Liver (tissue), 9 donors: Measurements from ENCODE around the gene AP2S1. TPM values are rescaled to one million over a fixed set of nuclear protein-coding genes. Genes with fewer than 3 reads are reported as not detected.
A peak's percentile ranks its signal among the peaks of the same experiment; 100 is the strongest.

Source experiments
- DNase-seq: peaks from one replicate; pipeline ENCODE4 v3.0.0-alpha.2; 2017; ENCODE audit warnings: low spot score
- H3K27ac ChIP-seq, 2 donors: one replicate each; pipeline ENCODE4 v1.7.0; 2013; ENCODE audit warnings: inconsistent platforms in 2 of 2, low read length in 2 of 2, control low read depth in 1 of 2, low read depth in 1 of 2, mild to moderate bottlenecking in 1 of 2
- H3K27me3 ChIP-seq, 4 donors: one replicate each; pipeline versions ENCODE4 v1.6.1 to v1.7.0; 2013; ENCODE audit warnings: low read length in 3 of 4, inconsistent platforms in 1 of 4, mild to moderate bottlenecking in 1 of 4, moderate library complexity in 1 of 4; ENCODE audit not compliant: control insufficient read depth in 4 of 4, insufficient read depth in 4 of 4
- H3K36me3 ChIP-seq, 4 donors: one replicate each; pipeline versions ENCODE4 v1.6.1 to v1.7.0; 2013; ENCODE audit warnings: low read length in 3 of 4, mild to moderate bottlenecking in 3 of 4, low read depth in 1 of 4, moderate library complexity in 1 of 4; ENCODE audit not compliant: control insufficient read depth in 4 of 4, insufficient read depth in 3 of 4
- H3K4me1 ChIP-seq, 4 donors: one replicate each; pipeline versions ENCODE4 v1.6.1 to v1.7.0; 2013; ENCODE audit warnings: low read length in 3 of 4, mild to moderate bottlenecking in 3 of 4, moderate library complexity in 1 of 4; ENCODE audit not compliant: control insufficient read depth in 4 of 4, insufficient read depth in 4 of 4
- H3K4me3 ChIP-seq, 3 donors: one replicate each; pipeline versions ENCODE4 v1.6.1 to v1.7.0; 2013; ENCODE audit warnings: low read length in 3 of 3, control low read depth in 1 of 3, low read depth in 1 of 3, mild to moderate bottlenecking in 1 of 3
- H3K9ac ChIP-seq, 2 donors: one replicate each; pipeline ENCODE4 v1.7.0; 2013; ENCODE audit warnings: low read length in 2 of 2, mild to moderate bottlenecking in 2 of 2, moderate library complexity in 2 of 2, control low read depth in 1 of 2, low read depth in 1 of 2
- H3K9me3 ChIP-seq, 4 donors: one replicate each; pipeline versions ENCODE4 v1.6.1 to v1.7.0; 2013; ENCODE audit warnings: low read length in 3 of 4; ENCODE audit not compliant: control insufficient read depth in 4 of 4
- CTCF ChIP-seq: fragments of 150-350 bp; IDR thresholded peaks from 2 replicates; pipeline ENCODE4 v1.5.1; 2017; ENCODE audit warnings: improper control_type of control experiment, low read depth, low read length; ENCODE audit not compliant: missing input control
- EGR1 ChIP-seq, 2 donors: IDR thresholded peaks; 2 replicates each; pipeline ENCODE4 v1.6.1; 2016 to 2018; ENCODE audit warnings: antibody characterized with exemption in 2 of 2, low read depth in 2 of 2
- FOXA1 ChIP-seq: IDR thresholded peaks from 2 replicates; pipeline ENCODE4 v1.6.1; 2016; ENCODE audit warnings: antibody characterized with exemption
- FOXA2 ChIP-seq: IDR thresholded peaks from 2 replicates; pipeline ENCODE4 v1.6.1; 2016; ENCODE audit warnings: antibody characterized with exemption
- GABPA ChIP-seq, 2 donors: IDR thresholded peaks in 1 of 2; conservative IDR thresholded peaks in 1 of 2; 2 replicates each; pipeline ENCODE4 v1.6.1; 2016; ENCODE audit warnings: antibody characterized with exemption in 2 of 2, mild to moderate bottlenecking in 1 of 2, moderate library complexity in 1 of 2
- HNF4A ChIP-seq, 2 donors: conservative IDR thresholded peaks; 2 replicates each; pipeline ENCODE4 v1.6.1; 2016; ENCODE audit warnings: antibody characterized with exemption in 2 of 2, mild to moderate bottlenecking in 2 of 2
- HNF4G ChIP-seq: IDR thresholded peaks from 2 replicates; pipeline ENCODE4 v1.6.1; 2016; ENCODE audit warnings: antibody characterized with exemption
- JUND ChIP-seq, 2 donors: IDR thresholded peaks; 2 replicates each; pipeline ENCODE4 v1.6.1; 2016; ENCODE audit warnings: antibody characterized with exemption in 2 of 2
- NR2F2 ChIP-seq: IDR thresholded peaks from 2 replicates; pipeline ENCODE4 v1.6.1; 2016; ENCODE audit warnings: antibody characterized with exemption
- RAD21 ChIP-seq, 2 donors: IDR thresholded peaks; 2 replicates each; pipeline ENCODE4 v1.6.1; 2016; ENCODE audit warnings: antibody characterized with exemption in 2 of 2, mild to moderate bottlenecking in 2 of 2
- RXRA ChIP-seq, 2 donors: IDR thresholded peaks; 2 replicates each; pipeline ENCODE4 v1.6.1; 2017 to 2018; ENCODE audit warnings: antibody characterized with exemption in 2 of 2, mild to moderate bottlenecking in 1 of 2
- SP1 ChIP-seq: IDR thresholded peaks from 2 replicates; pipeline ENCODE4 v1.6.1; 2018; ENCODE audit warnings: antibody characterized with exemption, mild to moderate bottlenecking
- TAF1 ChIP-seq: conservative IDR thresholded peaks from 2 replicates; pipeline ENCODE4 v1.6.1; 2016; ENCODE audit warnings: antibody characterized with exemption, mild to moderate bottlenecking
- YY1 ChIP-seq: IDR thresholded peaks from 2 replicates; pipeline ENCODE4 v1.6.1; 2016; ENCODE audit warnings: antibody characterized with exemption, mild to moderate bottlenecking
- WGBS: extraction: QIAGEN DNeasy Blood & Tissue Kit; methylation state at CpG from one replicate; pipeline ENCODE4 v1.1.7; 2013; 5-methylcytosine and 5-hydroxymethylcytosine counted together
- polyA plus RNA-seq, 2 donors: library from polyadenylated mRNA; stranded (reverse) in 1 of 2; unstranded in 1 of 2; fragments of 200-250 nt in 1 of 2; fragments of >200 nt in 1 of 2; fragmentation: Nextera tagmentation in 1 of 2; extraction: Ambion mirVana in 1 of 2; gene quantifications; one replicate each; pipeline versions ENCODE4 v1.2.1 to v1.2.3, GENCODE V29; 2013 to 2015
- total RNA-seq, 2 donors: library from RNA; depleted of rRNA; stranded (reverse); fragments of >200 nt; gene quantifications; one replicate each; pipeline ENCODE4 v1.2.3, GENCODE V29; 2014
- TF ChIP-seq, protein P1 (sequence below): IDR thresholded peaks from 2 replicates; pipeline ENCODE4 v1.6.1; 2016; ENCODE audit warnings: antibody characterized with exemption, mild to moderate bottlenecking
- TF ChIP-seq, protein P2 (sequence below): IDR thresholded peaks from 2 replicates; pipeline ENCODE4 v1.6.1; 2016; ENCODE audit warnings: antibody characterized with exemption
- TF ChIP-seq, protein P3 (sequence below): IDR thresholded peaks from 2 replicates; pipeline ENCODE4 v1.6.1; 2016; ENCODE audit warnings: antibody characterized with exemption
- TF ChIP-seq, protein P4 (sequence below): IDR thresholded peaks from 2 replicates; pipeline ENCODE4 v1.6.1; 2016; ENCODE audit warnings: antibody characterized with exemption
- donor health status: healthy.
- donor health status: healthy.
- donor health status: healthy.
- donor health status: healthy.
- donor health status: healthy.

The AP2S1 gene
- total and polyA plus RNA-seq, 4 donors: 28.3 to 168 (median 79.0) TPM

DNA sequence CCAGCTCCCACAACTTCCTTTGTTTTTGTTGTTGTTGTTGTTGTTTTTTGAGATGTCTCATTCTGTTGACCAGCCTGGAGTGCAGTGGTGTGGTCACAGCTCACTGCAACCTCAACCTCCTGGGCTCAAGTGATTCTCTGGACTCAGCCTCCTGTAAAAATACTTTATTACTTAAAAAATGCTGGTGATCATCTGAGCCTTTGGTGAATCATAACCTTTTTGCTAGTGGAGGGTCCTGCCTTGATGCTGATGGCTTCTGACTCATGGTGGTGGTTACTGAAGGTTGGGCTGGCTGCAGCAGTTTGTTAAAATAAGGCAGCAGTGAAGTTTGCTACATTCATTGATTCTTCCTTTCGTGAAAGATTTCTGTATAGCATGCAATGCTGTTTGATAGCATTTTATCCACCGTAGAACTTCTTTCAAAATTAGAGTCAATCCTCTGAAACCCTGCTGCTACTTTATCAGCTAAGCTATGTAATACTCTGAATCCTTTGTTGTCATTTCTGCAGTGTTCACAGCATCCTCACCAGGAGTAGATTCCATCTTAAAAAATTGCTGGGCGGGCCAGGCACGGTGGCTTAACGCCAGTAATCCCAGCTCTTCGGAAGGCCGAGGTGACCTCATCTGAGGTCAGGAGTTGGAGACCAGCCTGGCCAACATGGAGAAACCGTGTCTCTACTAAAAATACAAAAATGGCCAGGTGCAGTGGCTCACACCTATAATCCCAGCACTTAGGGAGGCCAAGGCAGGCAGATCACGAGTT is 28.1 kb upstream of the AP2S1 start:
- H3K9me3 ChIP-seq: no peaks in the 10 kb centered on the region
- no peak overlapping the region for H3K9ac ChIP-seq
- H3K4me3 ChIP-seq: no peak overlapping the region
- H3K36me3 ChIP-seq: peaks cover 0 to 1% (median 0%) of the 10 kb centered on the region in 4 donors
- WGBS: 53% methylated on average over 9 of the region's 9 CpGs
- TF ChIP-seq, protein P1, sequence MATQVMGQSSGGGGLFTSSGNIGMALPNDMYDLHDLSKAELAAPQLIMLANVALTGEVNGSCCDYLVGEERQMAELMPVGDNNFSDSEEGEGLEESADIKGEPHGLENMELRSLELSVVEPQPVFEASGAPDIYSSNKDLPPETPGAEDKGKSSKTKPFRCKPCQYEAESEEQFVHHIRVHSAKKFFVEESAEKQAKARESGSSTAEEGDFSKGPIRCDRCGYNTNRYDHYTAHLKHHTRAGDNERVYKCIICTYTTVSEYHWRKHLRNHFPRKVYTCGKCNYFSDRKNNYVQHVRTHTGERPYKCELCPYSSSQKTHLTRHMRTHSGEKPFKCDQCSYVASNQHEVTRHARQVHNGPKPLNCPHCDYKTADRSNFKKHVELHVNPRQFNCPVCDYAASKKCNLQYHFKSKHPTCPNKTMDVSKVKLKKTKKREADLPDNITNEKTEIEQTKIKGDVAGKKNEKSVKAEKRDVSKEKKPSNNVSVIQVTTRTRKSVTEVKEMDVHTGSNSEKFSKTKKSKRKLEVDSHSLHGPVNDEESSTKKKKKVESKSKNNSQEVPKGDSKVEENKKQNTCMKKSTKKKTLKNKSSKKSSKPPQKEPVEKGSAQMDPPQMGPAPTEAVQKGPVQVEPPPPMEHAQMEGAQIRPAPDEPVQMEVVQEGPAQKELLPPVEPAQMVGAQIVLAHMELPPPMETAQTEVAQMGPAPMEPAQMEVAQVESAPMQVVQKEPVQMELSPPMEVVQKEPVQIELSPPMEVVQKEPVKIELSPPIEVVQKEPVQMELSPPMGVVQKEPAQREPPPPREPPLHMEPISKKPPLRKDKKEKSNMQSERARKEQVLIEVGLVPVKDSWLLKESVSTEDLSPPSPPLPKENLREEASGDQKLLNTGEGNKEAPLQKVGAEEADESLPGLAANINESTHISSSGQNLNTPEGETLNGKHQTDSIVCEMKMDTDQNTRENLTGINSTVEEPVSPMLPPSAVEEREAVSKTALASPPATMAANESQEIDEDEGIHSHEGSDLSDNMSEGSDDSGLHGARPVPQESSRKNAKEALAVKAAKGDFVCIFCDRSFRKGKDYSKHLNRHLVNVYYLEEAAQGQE: no peak
- TF ChIP-seq, protein P2, sequence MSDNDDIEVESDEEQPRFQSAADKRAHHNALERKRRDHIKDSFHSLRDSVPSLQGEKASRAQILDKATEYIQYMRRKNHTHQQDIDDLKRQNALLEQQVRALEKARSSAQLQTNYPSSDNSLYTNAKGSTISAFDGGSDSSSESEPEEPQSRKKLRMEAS: no peak
- no peak for TF ChIP-seq SP1
- peak in 1 of 2 donors; percentile 50 for TF ChIP-seq RXRA (IDR thresholded peaks at IDR 0.05)
- no peak for TF ChIP-seq RAD21 (IDR thresholded peaks at IDR 0.05)
- peak in 1 of 2 donors; percentile 9 for TF ChIP-seq JUND (IDR thresholded peaks at IDR 0.05)
- TF ChIP-seq FOXA1: no peak
- H3K27ac ChIP-seq: peak overlapping the region in 1 of 2 donors; percentile 20
- DNase-seq: no peak
- peaks cover 5 to 32% (median 21%) of the 10 kb centered on the region in 4 donors for H3K4me1 ChIP-seq
- H3K27me3 ChIP-seq: no peaks in the 10 kb centered on the region

DNA sequence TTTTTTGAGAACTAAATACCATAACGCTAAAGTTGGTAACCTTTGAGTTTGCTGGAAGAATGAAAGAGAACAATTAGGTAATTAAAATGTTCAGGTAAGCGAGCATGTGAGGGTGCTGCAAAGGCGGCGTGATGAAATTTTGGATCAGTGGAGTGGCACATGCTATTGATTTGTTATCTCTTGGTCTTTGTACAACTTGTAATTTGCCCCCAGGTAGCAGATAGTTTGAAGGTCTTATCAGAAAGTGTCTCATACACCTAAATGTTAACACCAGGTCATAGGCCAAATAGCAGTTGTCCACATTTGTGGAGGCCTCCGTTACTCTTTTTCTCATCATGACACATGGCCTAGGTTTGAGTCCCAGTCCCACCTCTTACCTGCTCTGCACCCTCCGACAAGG is 25.0 kb upstream of the AP2S1 start:
- Histone ChIP-seq H3K27ac (peak overlapping the region; percentile 85 to 94), H3K27me3 (no peaks in the 10 kb centered on the region), H3K9ac (peak overlapping the region in 1 of 2 donors; percentile 91), H3K36me3 (peaks cover 0 to 1% (median 0%) of the 10 kb centered on the region in 4 donors), H3K9me3 (no peaks in the 10 kb centered on the region), H3K4me1 (peaks cover 11 to 24% (median 18%) of the 10 kb centered on the region in 4 donors), H3K4me3 (no peak overlapping the region)
- no peak for DNase-seq
- 39% methylated on average over 6 of the region's 6 CpGs for WGBS
- TF ChIP-seq, protein P1: peak; percentile 74
- peak; percentile 71 for TF ChIP-seq FOXA2
- TF ChIP-seq NR2F2: peak; percentile 83
- peak; percentile 95 to 99 for TF ChIP-seq HNF4A (conservative IDR thresholded peaks at IDR 0.05)
- peak; percentile 87 to 97 for TF ChIP-seq RXRA (IDR thresholded peaks at IDR 0.05)
- TF ChIP-seq GABPA (IDR thresholded peaks at IDR 0.05 in 1 of 2, conservative IDR thresholded peaks at IDR 0.05 in 1 of 2): peak in 1 of 2 donors; percentile 57
- TF ChIP-seq, protein P3, sequence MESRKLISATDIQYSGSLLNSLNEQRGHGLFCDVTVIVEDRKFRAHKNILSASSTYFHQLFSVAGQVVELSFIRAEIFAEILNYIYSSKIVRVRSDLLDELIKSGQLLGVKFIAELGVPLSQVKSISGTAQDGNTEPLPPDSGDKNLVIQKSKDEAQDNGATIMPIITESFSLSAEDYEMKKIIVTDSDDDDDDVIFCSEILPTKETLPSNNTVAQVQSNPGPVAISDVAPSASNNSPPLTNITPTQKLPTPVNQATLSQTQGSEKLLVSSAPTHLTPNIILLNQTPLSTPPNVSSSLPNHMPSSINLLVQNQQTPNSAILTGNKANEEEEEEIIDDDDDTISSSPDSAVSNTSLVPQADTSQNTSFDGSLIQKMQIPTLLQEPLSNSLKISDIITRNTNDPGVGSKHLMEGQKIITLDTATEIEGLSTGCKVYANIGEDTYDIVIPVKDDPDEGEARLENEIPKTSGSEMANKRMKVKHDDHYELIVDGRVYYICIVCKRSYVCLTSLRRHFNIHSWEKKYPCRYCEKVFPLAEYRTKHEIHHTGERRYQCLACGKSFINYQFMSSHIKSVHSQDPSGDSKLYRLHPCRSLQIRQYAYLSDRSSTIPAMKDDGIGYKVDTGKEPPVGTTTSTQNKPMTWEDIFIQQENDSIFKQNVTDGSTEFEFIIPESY: peak; percentile 94
- TF ChIP-seq, protein P2: peak; percentile 95
- TF ChIP-seq FOXA1: peak; percentile 66
- no peak for TF ChIP-seq CTCF
- peak; percentile 80 for TF ChIP-seq SP1
- no peak for TF ChIP-seq TAF1
- TF ChIP-seq EGR1 (IDR thresholded peaks at IDR 0.05; ENCODE audit: low read depth in 2 of 2): peak in 1 of 2 donors; percentile 76
- TF ChIP-seq HNF4G: peak; percentile 80
- TF ChIP-seq RAD21 (IDR thresholded peaks at IDR 0.05): peak; percentile 54 to 64
- peak; percentile 67 to 93 for TF ChIP-seq JUND (IDR thresholded peaks at IDR 0.05)
- TF ChIP-seq, protein P4, sequence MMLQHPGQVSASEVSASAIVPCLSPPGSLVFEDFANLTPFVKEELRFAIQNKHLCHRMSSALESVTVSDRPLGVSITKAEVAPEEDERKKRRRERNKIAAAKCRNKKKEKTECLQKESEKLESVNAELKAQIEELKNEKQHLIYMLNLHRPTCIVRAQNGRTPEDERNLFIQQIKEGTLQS: peak; percentile 84
- peak; percentile 86 for TF ChIP-seq YY1
